GM19324 (cell line): ENCODE measurements around the gene MRPL23.

Source experiments
- ATAC-seq: cut with Tn5 transposase; IDR thresholded peaks from one replicate; pipeline ENCODE4 v1.9.1; 2021; ENCODE audit warnings: mild to moderate bottlenecking, moderate library complexity; ENCODE audit not compliant: unreplicated experiment, low FRiP score

Gene MRPL23

GRCh38 chr11:1949922-1950321 lies 2.8 kb downstream of the MRPL23 start:
- ATAC-seq: no peak

- ATAC-seq: no peak
These were observed 5.8 kb downstream of the MRPL23 start for GRCh38 chr11:1952806-1953482.

DNA sequence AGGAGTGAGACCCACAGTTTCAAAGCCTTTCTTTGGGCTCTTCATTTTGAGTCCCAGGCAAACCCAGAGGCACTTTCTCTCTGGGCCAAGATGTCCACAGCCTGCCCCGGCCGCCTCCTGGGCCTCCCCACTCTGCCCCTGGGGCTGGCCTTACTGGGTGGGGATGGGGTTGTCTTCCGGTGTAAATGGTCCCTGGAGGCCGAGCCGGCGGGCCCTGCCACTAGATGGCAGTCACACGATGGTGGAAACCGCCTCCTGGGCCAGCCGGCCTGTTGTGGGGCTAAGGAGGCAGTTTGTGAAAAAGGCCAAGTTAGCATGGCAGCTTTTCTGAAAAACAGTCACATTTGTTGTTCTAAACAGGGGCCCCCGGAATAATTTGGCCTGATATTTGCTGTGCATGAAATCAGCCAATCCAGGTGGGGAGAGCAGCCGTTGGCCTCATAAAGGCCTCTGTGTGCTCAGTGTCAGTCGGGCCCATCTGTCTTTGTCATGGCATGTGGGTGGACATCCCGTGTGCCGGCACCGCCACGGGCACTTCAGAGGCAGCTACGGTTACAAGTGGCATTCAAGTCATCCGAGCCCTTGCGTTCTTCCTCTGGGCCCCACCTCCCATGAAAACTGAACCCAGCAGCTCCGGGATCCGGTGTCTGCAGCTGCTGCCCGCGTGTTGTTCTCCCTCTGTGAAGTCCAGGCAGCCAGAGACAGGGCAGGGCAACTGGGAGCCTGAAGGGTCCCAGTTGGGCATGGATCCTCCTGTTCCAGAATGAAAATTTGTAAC lies 6.5 kb downstream of the MRPL23 start:
- no peak for ATAC-seq

- ATAC-seq: no peak
These were observed 11.2 kb downstream of the MRPL23 start for GRCh38 chr11:1958367-1958766.

DNA sequence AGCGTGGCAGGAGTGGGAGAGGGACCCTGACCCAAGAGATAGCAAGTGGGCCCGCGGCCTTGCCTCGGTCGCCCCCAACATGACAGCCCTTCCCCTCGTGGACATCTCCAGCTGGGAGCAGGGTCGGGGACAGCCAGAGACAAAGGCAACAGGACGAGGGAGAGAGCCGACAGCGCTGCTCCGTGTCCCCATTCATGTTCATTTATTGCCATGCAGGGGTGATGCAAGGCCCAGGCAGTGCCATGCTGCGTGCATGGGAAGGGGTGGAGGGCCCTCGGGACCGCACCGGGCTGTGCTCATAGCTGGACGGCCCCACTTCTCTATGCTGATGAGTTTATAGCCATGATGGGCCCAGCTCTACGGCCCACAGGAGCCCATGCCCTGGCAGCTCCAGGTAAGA lies 12.7 kb downstream of the MRPL23 start:
- no peak for ATAC-seq

DNA sequence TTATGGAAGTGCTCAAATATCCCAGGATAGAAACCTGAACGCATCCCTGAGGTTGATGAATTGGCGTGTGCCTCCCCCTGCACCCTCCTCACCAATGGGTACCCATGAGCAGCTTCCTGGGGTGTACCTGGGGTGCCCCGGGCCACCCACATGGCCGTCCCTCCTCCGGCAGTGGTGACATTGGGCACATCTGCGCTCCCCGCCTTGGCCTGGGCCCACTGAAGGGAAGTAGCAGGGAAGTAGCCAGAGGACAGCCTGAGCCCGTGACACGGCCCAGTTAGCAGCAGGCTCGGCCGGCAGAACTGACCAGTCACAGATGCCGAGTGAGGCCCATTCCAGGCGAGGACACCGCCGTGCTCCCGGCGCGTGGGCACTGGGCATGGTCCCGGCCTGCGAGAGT lies 16.7 kb downstream of the MRPL23 start:
- no peak for ATAC-seq

DNA sequence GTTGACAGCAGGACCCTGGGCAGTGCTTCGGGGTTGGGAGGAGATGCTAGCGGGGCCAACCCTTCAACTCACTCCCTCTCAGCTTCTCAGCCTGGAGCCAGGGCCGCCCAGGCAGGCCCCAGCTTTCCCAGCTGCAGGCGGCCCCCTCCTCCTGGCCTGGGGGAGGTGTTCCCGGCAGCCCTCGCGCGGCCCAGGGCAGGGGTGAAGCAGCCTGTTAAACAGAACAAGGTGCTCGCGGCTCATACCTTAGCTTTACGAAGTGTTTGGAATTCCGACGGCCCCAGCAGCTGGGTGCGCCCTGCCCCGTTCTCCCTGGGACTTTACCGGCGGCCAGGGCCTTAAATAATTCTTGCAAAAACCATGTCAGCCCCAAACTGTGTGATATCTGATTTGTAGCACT lies 17.2 kb downstream of the MRPL23 start:
- ATAC-seq: no peak

DNA sequence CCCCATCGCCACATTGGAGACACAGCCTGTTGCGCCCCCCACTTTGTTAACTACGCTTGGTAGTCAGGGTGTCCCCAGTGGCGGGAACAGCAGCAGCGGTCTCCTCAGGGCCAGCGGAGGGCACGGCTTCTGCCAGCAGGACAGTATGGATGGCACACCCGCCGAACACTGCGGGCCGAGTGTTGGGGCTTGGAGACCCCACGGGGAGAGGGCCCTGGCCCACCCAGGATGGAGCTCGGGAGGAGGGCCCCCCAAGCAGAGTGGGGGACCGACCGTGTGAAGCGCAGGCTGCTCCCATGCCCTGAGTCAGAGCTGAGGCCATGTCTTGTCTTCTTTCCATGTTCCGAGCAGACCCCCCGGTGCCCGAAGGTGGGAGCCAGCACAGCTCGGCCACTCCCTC lies 17.8 kb downstream of the MRPL23 start:
- ATAC-seq: no peak

- no peak for ATAC-seq
These were observed 19.4 kb downstream of the MRPL23 start for GRCh38 chr11:1966531-1966930.

DNA sequence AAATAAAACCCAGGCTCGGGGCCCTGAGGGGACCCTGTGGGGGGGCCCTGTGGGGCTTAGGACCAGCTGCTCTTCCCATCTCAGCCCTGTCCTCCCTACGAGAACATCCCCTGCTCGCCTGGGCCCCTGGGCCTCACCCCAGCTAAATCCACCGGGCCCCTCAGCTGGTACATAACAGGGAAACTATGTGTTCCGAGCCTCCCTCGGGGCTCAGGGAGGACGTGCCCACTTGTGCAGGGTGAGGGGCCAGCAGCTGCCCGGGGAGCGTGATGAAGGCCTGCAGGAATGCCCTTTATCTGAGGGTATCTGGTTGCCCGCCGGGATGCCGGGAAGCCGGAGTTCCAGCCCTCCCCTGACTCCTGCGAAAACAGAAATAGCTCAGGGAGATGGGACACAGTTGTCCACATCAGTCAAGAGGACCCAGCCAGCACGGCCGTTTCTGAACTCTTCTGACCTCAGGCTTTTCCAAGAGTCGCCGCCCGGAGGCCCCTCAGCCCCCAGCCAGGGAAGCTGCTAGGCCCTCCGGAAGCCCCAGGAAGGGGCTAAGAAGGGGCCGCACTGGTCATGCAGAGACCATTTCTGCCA lies 20.6 kb downstream of the MRPL23 start:
- no peak for ATAC-seq

DNA sequence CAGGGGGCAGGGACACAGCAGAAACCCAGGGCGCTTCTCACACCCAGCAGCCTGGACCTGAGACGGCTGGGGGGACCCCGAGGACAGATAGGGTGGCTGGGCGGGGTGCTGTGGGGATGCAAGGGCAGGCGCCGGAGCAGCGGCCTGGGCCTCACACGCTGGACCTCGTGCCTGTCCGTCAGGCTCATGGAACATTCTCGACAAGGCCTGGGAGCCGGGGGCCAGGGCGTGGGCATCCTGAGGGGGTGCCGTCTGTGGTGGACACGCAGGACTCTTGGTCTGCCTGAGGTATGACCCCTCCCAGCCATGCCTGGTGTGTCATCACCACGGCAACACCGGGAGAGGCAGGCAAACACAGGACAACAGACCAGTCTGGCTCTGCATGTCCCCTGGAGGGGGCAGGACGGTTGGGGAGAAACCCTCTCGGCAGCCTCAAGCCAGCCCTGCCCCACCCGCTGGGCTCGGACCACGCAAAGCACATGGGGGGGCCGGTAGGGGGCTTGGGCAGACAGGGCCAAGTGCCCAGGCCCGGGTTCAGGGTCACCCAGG lies 21.4 kb downstream of the MRPL23 start:
- ATAC-seq: no peak

DNA sequence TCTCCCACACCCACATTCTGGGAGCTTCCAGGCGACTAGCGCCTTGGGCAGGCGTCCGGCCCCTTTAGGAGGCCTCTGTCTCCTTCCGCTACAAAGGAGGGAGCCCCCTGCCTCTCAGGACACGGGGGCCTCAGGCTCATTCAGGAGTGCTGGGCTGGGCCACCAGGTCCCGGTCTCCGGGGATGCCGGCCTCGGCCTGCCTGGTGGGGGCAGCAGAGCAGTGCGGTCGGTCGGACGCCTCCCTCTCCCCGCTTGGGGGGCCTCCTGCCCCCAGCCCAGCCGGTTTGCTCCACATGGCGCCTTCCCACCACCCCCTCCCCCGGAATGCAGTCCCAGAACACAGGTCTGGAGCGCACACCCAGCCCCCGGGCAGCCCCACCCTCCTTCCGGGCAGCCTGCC lies 21.9 kb downstream of the MRPL23 start:
- ATAC-seq: no peak

- ATAC-seq: no peak
These were observed 22.6 kb downstream of the MRPL23 start for GRCh38 chr11:1969776-1970175.

DNA sequence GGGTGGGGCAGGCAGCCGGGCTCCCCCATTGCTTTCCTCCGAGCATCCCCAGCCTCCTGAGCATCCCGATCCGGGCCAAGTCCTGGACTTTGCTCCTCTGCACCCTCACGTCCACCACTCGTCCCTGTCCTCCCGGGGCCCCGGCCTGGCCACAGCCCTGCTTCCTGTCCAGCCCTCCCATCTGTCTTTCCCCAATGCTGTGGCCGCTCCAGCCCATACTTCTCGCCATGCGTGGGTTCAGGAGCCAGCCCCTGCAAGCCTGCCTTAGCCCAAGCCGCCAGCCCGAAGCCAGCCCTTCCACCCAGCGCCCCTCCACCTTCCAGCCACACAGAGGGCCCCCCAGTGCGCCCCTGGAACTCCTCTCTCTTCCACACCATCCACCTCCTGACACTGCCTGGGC lies 23.8 kb downstream of the MRPL23 start:
- ATAC-seq: no peak

GRCh38 chr11:1975185-1975584 lies 28.1 kb downstream of the MRPL23 start:
- ATAC-seq: no peak

DNA sequence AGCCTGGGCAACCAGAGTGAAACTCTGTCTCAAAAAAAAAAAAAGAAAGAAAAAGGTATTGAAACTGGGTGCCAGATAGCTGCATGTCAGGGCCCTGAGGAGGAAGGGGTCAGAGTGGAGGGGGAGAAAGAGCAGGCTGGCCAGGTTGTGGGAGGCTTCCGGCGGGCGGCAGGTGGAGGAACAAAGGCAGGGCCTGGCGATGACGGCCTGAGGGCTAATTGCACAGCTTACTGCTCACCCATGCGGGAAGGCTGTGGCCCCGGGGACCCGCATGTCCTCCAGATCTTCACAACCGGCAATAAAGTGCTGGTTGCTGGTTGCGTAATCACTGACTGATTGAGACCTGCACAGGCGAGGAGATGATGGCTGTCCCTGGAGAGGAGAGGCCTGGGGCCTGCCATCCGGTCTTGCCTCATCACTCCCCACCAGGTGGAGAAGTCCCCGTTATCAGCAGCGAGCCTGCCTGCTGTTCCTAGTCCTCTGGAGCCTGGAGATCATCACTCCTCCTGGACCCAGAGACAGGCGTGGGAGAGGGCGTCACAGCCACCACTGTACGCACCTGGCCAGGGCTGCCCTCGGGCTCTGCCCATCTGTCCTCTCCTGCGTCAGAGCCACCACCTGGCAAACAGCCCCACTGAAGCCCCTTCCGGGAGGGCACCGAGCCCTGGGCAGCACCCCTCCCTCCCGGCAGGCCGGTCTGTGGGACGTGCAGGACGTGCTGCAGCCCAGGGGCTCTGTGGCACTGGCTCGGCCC lies 31.8 kb downstream of the MRPL23 start:
- ATAC-seq: no peak

DNA sequence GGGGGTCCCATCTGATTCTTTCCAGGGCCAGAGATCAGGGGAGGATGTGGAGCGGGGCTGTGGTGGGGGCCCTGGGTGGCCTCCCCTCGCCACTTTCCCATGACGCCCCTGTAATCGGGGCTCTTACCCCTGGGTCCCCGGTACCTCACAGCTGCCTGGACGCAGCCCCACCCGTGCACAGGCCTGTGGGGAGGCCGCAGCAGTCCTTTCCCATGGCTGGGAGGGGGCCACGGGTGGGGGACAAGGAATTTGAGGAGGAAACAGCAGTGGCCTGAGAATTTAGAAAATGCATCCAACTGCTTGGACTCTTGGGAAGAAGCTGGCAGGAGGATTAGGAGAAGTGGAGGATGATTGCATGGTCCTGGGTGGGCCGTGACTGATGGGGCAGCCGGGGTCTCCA lies 32.5 kb downstream of the MRPL23 start:
- ATAC-seq: no peak

DNA sequence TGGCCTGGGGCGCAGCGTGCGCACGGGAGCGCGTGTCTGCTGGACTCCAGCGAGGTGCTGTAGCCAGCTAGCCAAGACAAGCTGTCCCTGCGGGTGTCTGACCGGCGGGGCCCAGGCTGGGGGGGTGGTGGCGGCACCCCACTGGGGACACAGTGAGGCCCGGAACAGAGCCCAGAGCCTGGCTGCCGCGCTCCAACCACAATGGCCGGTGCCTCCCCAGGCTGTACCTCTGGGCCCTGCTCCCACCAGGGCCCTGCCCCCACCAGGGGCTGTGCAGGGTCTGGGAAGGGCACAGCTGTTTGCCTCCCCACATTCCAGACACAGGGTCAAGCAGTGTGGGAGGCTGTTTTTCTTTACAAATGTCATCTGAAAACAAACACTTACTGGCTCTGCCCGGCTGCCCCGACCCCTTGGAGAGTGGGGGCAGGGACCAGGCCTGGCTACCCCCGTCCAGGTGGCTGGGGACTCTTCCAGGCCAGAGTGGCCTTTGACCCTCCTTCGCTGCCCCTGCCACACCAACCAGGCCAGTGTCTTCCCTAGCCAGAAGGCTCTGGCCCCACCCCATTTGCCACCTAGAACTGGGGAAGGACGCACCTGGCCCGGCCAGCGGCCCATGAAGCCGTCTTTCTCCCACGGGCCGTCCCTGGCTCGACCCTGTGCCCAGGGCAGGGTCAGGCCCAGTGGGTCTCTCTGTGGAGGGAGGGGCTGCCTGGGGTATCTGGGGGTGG lies 35.9 kb downstream of the MRPL23 start:
- no peak for ATAC-seq

GRCh38 chr11:1983601-1983961 lies 36.4 kb downstream of the MRPL23 start:
- ATAC-seq: no peak

GRCh38 chr11:1987024-1987423 lies 39.9 kb downstream of the MRPL23 start:
- no peak for ATAC-seq
